ENCODE data around the gene MST1. TPM values are rescaled to one million over a fixed set of nuclear protein-coding genes. Genes with fewer than 3 reads are reported as not detected.

The MST1 gene
- total and polyA plus RNA-seq, 12 donors = 2.3 to 16.0 (median 3.8) TPM

GRCh38 chr3:49703443-49703927, 14.2 kb upstream of the MST1 start:
- WGBS, 2 donors = 56 to 61% methylated on average over 14 of the region's 14 CpGs
- Histone ChIP-seq H3K27me3 (no peaks in the 10 kb centered on the region), H3K27ac (no peak overlapping the region), H3K4me1 (peaks cover 0 to 23% (median 0%) of the 10 kb centered on the region in 9 donors), H3K4me3 (no peak overlapping the region), H3K36me3 (peaks cover 0 to 95% (median 31%) of the 10 kb centered on the region in 9 donors), H3K9me3 (no peaks in the 10 kb centered on the region)
- DNase-seq (peak; percentile 44), ATAC-seq (peak; percentile 61 to 76 (median 67))
- TF ChIP-seq CTCF (IDR thresholded peaks at IDR 0.05) = peak; percentile 47 to 85 (median 80)
- intact Hi-C loops (cut with DNase I) = loop anchor here in 8 of 10 donors (2.0 to 10.0 kb wide), 7 partner anchors 133 to 211 kb away; partner anchors contain the start of gene MST1R (in 3 of the 8)

GRCh38 chr3:49702672-49703071, 13.4 kb upstream of the MST1 start:
- no peak for ATAC-seq
- no peak overlapping the region for H3K27ac ChIP-seq
- H3K9me3 ChIP-seq = no peaks in the 10 kb centered on the region
- H3K4me3 ChIP-seq = no peak overlapping the region
- TF ChIP-seq CTCF (IDR thresholded peaks at IDR 0.05) = no peak
- no peak for DNase-seq
- H3K36me3 ChIP-seq = peaks cover 0 to 97% (median 31%) of the 10 kb centered on the region in 9 donors
- intact Hi-C loops (cut with DNase I) = loop anchor here in 8 of 10 donors (2.0 to 10.0 kb wide), 7 partner anchors 134 to 212 kb away; partner anchors contain the start of gene MST1R (in 3 of the 8)
- H3K4me1 ChIP-seq = peaks cover 0 to 26% (median 0%) of the 10 kb centered on the region in 9 donors
- H3K27me3 ChIP-seq = no peaks in the 10 kb centered on the region
- WGBS, 2 donors = 94% methylated on average over 11 of the region's 11 CpGs

- DNase-seq (no peak), ATAC-seq (no peak)
- TF ChIP-seq CTCF (IDR thresholded peaks at IDR 0.05) = peak in 7 of 9 donors; percentile 29 to 50 (median 39)
- no peaks in the 10 kb centered on the region for H3K27me3 ChIP-seq
- H3K27ac ChIP-seq = no peak overlapping the region
- H3K4me1 ChIP-seq = peaks cover 0 to 27% (median 0%) of the 10 kb centered on the region in 9 donors
- H3K36me3 ChIP-seq = peaks cover 0 to 96% (median 31%) of the 10 kb centered on the region in 9 donors
- H3K4me3 ChIP-seq = no peak overlapping the region
- intact Hi-C loops (cut with DNase I) = loop anchor here in 8 of 10 donors (2.0 to 10.0 kb wide), 7 partner anchors 135 to 213 kb away; partner anchors contain the start of gene MST1R (in 3 of the 8)
- H3K9me3 ChIP-seq = no peaks in the 10 kb centered on the region
- WGBS, 2 donors = 82 to 85% methylated on average over 21 of the region's 21 CpGs
Measured at GRCh38 chr3:49701388-49702077, 12.3 kb upstream of the MST1 start.

GRCh38 chr3:49700453-49701128, 11.3 kb upstream of the MST1 start:
- no peaks in the 10 kb centered on the region for H3K27me3 ChIP-seq
- peak overlapping the region in 1 of 10 donors; percentile 68 for H3K27ac ChIP-seq
- intact Hi-C loops (cut with DNase I) = loop anchor here in 7 of 10 donors (5.0 to 10.0 kb wide), 6 partner anchors 137 to 214 kb away; partner anchors contain the start of gene MST1R (in 3 of the 7)
- no peak for ATAC-seq
- no peaks in the 10 kb centered on the region for H3K9me3 ChIP-seq
- WGBS, 2 donors = 81 to 83% methylated on average over 13 of the region's 13 CpGs
- DNase-seq = no peak
- peaks cover 0 to 86% (median 24%) of the 10 kb centered on the region in 9 donors for H3K36me3 ChIP-seq
- H3K4me3 ChIP-seq = no peak overlapping the region
- no peak for TF ChIP-seq CTCF (IDR thresholded peaks at IDR 0.05)
- H3K4me1 ChIP-seq = peaks cover 0 to 35% (median 0%) of the 10 kb centered on the region in 9 donors
